ENCODE data around the gene IFNL1.
"Not testable (repeated sequence)": the region's sequence is repeated elsewhere in the genome, so short reads cannot be mapped to it uniquely, and the experiment has no call there.

Gene IFNL1

DNA sequence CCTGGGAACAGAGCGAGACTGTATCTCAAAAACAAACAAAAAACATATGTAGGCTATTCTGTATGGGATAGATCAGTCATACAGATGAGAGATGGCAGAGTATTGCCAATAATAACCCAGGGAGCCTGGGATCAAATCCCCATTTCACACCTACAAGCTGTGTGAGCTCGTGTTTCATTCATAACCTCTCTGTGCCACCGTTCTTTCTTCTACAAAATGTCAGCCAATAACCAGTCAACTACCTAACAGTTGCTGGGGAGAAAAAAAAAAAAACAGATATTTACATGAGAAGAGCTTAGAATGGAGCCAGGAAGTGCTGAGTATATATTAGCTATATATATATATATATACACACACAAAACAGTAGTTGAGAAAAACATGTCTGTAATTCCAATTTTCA is 34.5 kb upstream of the IFNL1 start:
- DNase-seq (ENCODE audit: low read depth, low spot score), result no peak
- CTCF ChIA-PET, result interaction anchor here (0.8 to 1.0 kb wide), 2 partner anchors 65 to 210 kb away, joined by 3 read pairs; no protein-coding TSS in a partner anchor
- no peak overlapping the region for H3K4me3 ChIP-seq (ENCODE audit: low read depth, low read length)
- POLR2A ChIA-PET, result no interaction called here
- TF ChIP-seq, protein P1, sequence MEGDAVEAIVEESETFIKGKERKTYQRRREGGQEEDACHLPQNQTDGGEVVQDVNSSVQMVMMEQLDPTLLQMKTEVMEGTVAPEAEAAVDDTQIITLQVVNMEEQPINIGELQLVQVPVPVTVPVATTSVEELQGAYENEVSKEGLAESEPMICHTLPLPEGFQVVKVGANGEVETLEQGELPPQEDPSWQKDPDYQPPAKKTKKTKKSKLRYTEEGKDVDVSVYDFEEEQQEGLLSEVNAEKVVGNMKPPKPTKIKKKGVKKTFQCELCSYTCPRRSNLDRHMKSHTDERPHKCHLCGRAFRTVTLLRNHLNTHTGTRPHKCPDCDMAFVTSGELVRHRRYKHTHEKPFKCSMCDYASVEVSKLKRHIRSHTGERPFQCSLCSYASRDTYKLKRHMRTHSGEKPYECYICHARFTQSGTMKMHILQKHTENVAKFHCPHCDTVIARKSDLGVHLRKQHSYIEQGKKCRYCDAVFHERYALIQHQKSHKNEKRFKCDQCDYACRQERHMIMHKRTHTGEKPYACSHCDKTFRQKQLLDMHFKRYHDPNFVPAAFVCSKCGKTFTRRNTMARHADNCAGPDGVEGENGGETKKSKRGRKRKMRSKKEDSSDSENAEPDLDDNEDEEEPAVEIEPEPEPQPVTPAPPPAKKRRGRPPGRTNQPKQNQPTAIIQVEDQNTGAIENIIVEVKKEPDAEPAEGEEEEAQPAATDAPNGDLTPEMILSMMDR (IDR thresholded peaks at IDR 0.05; ENCODE audit: insufficient read depth, low read length, missing control alignments), result no peak

DNA sequence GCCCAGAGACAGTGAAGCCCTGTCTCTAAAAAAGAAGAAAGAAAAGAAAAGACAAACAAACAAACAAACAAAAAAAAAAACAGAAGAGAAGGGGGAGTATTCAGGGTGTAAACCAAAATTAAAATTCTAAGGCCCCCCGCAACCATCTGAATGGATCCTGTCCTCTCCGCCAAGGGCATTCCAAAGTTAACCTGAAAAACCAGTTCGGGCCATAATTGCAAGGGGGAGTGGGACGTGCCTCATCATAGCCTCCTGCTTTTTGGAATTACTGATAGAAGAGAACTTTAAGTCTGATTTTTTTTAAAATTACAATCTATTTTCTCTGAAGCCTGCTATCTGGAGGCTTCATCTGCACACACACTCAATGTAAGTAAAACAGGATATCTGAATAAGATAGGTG is 33.7 kb upstream of the IFNL1 start:
- ChIA-PET POLR2A (no interaction called here), CTCF (interaction anchor here (0.8 to 1.0 kb wide), 2 partner anchors 64 to 211 kb away, joined by 3 read pairs; no protein-coding TSS in a partner anchor)
- DNase-seq (ENCODE audit: low read depth, low spot score), result no peak
- TF ChIP-seq, protein P1 (IDR thresholded peaks at IDR 0.05; ENCODE audit: insufficient read depth, low read length, missing control alignments), result no peak
- H3K4me3 ChIP-seq (ENCODE audit: low read depth, low read length), result no peak overlapping the region

DNA sequence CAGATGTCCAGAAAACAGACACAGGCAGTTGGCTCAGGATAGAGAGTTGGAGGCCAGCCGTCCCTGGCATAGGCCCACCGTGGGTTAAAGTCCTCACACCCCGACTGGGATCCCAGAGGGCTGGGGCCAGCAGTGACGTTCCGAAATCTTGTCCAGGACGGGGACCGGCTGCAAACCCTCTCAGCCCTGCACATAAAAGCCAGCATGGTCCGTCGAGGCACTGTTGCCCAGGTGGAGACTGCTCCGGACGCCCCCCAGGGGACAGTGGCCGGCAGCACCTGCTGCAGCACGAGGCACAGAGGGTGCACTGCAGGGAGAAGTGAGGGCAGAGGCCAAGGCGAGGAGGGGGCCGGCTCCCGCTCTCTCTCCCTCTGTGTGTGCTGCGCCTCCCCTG is 32.3 kb upstream of the IFNL1 start:
- TF ChIP-seq, protein P1 (IDR thresholded peaks at IDR 0.05; ENCODE audit: insufficient read depth, low read length, missing control alignments), result no peak
- ChIA-PET POLR2A (no interaction called here), CTCF (interaction anchor here (1.0 kb wide), 1 partner anchor 142 kb away, joined by 3 read pairs; no protein-coding TSS in a partner anchor)
- no peak for DNase-seq (ENCODE audit: low read depth, low spot score)
- H3K4me3 ChIP-seq (ENCODE audit: low read depth, low read length), result no peak overlapping the region

DNA sequence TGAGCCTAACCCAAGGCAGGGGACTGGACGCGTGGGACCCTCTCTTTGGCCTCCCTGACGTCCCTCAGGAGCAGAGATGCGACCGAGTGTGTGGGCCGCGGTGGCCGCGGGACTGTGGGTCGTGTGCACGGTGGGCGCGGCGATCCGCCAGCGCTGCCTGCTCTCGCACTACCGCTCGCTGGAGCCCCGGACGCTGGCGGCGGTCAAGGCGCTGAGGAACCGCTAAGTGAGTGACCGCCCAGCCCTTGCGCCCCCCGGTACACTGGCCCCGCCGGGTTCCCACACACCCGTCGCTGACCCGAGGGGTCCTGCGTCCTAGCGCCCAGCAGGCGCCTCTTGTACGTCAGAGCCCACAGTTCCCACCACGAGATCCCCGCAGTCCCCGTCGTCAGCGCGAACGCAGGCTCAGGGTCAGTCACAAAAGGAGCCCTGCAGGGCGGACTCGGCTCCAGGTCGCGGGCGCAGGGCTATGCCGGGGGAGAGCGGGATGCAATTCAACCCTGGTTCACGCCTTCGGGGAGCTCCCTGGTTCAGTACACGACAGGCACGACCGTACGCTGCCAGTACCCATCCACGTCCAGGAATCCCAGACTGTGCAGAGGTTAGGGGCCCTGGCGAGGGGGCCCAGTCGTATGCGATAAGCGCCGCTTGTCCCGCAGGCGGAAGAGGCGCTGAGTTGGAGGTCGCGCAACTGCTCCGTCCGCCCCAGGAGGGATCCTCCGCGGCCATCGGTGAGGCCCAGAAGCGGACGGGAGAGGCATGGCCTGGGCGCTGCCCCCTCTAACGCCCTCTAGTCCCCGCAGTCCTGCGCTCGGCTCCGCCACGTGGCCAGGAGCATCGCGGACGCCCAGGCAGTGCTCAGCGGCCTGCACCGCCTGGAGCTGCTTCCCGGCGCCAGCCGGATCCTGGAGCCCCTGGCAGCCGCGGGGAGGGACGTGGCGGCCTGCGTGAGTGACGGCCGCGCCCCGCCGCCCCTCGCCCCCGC is 31.6 kb upstream of the IFNL1 start:
- no peak for DNase-seq (ENCODE audit: low read depth, low spot score)
- H3K4me3 ChIP-seq (ENCODE audit: low read depth, low read length), result no peak overlapping the region
- ChIA-PET CTCF (interaction anchor here (1.0 kb wide), 1 partner anchor 142 kb away, joined by 3 read pairs; no protein-coding TSS in a partner anchor), POLR2A (no interaction called here)
- TF ChIP-seq, protein P1 (IDR thresholded peaks at IDR 0.05; ENCODE audit: insufficient read depth, low read length, missing control alignments), result no peak

DNA sequence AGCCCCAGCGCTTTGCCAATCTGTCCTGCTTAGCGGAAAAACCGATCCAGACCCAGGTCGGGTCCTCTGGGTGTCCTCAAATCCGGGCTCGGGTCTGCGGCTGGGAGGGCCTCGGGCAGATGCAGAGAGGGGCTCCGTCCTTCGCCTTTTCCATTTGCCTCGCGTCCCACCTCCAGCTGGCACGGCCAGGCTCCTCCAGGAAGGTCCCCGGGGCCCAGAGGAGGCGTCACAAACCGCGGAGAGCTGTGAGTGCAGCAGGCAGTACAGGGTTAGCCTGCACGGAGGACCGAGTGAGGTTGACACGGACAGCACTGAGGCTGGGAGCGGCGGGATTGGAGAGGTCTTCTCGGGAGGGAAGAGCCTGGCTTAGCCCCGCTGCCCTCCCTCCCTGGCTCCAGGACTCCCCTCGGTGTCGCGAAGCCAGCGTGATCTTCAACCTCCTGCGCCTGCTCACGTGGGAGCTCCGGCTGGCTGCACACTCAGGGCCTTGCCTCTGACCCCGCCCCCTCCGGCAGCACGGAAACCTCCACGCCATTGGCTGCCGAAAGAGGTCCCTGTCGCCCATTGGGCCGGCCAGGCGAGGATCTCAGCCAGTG is 30.8 kb upstream of the IFNL1 start:
- TF ChIP-seq, protein P1 (IDR thresholded peaks at IDR 0.05; ENCODE audit: insufficient read depth, low read length, missing control alignments), result no peak
- POLR2A ChIA-PET, result no interaction called here
- no peak for DNase-seq (ENCODE audit: low read depth, low spot score)
- H3K4me3 ChIP-seq (ENCODE audit: low read depth, low read length), result no peak overlapping the region
- CTCF ChIA-PET, result no interaction called here

DNA sequence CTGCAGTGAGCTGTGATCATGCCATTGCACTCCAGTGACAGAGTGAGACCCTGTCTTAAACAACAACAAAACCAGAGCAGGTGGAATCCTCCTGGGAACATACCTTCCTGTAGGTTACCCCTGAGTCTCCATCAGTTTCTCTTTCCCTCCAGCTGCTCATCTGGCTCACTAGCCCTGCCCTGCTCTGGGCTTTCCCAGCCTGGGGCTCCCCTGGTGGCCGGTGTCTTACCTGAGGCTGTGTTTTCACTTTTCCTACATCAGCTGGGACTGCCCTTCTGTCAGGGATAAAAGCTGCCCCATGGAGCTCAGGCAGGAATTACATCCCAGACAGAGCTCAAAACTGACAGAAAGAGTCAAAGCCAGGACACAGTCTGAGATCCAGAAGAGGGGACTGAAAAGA is 28.1 kb upstream of the IFNL1 start, which contains the start of gene IFNL2:
Gene IFNL2, plus strand, starts transcription at position 312 of the 400 bp plus-strand sequence. CDS start 173 bp downstream, outside the sequence.
- POLR2A ChIA-PET; CTCF ChIA-PET; DNase-seq (ENCODE audit: low read depth, low spot score); H3K4me3 ChIP-seq (ENCODE audit: low read depth, low read length): not testable (repeated sequence)

DNA sequence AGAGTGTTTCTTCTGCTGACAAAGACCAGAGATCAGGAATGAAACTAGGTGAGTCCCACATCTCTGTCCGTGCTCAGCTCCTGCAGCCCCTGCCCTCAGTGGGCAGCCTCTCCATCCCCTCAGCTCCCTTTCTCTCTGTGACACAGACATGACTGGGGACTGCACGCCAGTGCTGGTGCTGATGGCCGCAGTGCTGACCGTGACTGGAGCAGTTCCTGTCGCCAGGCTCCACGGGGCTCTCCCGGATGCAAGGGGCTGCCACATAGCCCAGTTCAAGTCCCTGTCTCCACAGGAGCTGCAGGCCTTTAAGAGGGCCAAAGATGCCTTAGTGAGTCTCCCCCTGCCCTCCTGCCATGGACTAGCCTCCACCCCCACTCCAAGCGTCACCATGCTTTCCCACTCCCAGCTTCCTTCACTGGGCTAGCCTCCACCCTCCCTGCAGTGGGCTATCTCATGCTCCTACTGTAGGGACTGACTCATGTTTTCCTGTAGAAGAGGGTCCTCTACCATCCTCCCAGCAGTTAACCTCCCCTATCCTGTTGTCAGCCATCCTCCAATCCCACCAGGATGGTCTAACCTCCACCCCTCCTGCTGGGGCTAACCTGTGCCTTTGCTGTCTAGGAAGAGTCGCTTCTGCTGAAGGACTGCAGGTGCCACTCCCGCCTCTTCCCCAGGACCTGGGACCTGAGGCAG is 27.5 kb upstream of the IFNL1 start:
- CTCF ChIA-PET; DNase-seq (ENCODE audit: low read depth, low spot score); H3K4me3 ChIP-seq (ENCODE audit: low read depth, low read length); POLR2A ChIA-PET: not testable (repeated sequence)

DNA sequence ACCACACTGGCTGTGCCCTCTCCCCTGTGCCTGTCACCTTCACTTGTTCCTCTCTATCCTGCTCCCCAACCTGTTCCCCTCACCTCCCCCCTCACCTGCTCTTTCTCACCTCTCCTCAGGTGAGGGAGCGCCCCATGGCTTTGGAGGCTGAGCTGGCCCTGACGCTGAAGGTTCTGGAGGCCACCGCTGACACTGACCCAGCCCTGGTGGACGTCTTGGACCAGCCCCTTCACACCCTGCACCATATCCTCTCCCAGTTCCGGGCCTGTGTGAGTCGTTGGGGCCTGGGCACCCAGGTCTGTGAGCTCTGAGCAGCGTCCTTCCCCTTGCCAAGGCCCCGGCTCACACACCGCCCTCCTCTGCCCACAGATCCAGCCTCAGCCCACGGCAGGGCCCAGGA is 26.8 kb upstream of the IFNL1 start:
- H3K4me3 ChIP-seq (ENCODE audit: low read depth, low read length); DNase-seq (ENCODE audit: low read depth, low spot score); POLR2A ChIA-PET; CTCF ChIA-PET: not testable (repeated sequence)
